Measurements from ENCODE around the gene OR5V1.
"Not testable (repeated sequence)": the region's sequence is repeated elsewhere in the genome, so short reads cannot be mapped to it uniquely, and the experiment has no call there.

OR5V1 gene

GRCh38 chr6:29368765-29369164, at the start of gene OR5V1:
Gene OR5V1 (minus strand): TSS chr6:29368865. CDS start chr6:29356195, 12,670 bp downstream.
- Mint-ChIP-seq H3K36me3 (no peaks in the 10 kb centered on the region), H3K9me3 (peaks cover 3 to 8% of the 10 kb centered on the region in 2 donors), H3K27ac (no peak within 1 kb of the TSS), H3K4me3 (no peak within 1 kb of the TSS), H3K4me1 (no peaks in the 10 kb centered on the region), H3K27me3 (peaks cover 0 to 7% of the 10 kb centered on the region in 2 donors)
- ATAC-seq (replicated peaks): no peak
- DNase-seq: no peak

GRCh38 chr6:29414588-29414987, 45.9 kb upstream of the OR5V1 start, which contains the start of gene OR12D1:
Gene OR12D1 (plus strand): TSS chr6:29414928.
- H3K4me3 Mint-ChIP-seq: no peak within 1 kb of the TSS
- H3K4me1 Mint-ChIP-seq: no peaks in the 10 kb centered on the region

GRCh38 chr6:29403801-29404200, 35.1 kb upstream of the OR5V1 start:
- H3K27me3 Mint-ChIP-seq: peaks cover 18 to 26% of the 10 kb centered on the region in 2 donors
- peaks cover 7 to 16% of the 10 kb centered on the region in 2 donors for H3K9me3 Mint-ChIP-seq

More at GRCh38 chr6:29414588-29414987, 45.9 kb upstream of the OR5V1 start, which contains the start of gene OR12D1:
- Mint-ChIP-seq H3K9me3 (peaks cover 15 to 18% of the 10 kb centered on the region in 2 donors), H3K36me3 (no peaks in the 10 kb centered on the region), H3K27me3 (peaks cover 31 to 36% of the 10 kb centered on the region in 2 donors), H3K27ac (no peak within 1 kb of the TSS)
- no peak for ATAC-seq (replicated peaks)
- no peak for DNase-seq

GRCh38 chr6:29399525-29399924, 30.9 kb upstream of the OR5V1 start:
- ATAC-seq (replicated peaks) (no peak), DNase-seq (no peak)
- no peak overlapping the region for H3K27ac Mint-ChIP-seq
- H3K27me3 Mint-ChIP-seq: peaks cover 12 to 33% of the 10 kb centered on the region in 2 donors
- H3K36me3 Mint-ChIP-seq: no peaks in the 10 kb centered on the region
- H3K4me3 Mint-ChIP-seq: no peak overlapping the region
- H3K4me1 Mint-ChIP-seq: no peaks in the 10 kb centered on the region
- peaks cover 0 to 1% of the 10 kb centered on the region in 2 donors for H3K9me3 Mint-ChIP-seq

More at GRCh38 chr6:29403801-29404200, 35.1 kb upstream of the OR5V1 start:
- DNase-seq (no peak), ATAC-seq (replicated peaks) (no peak)
- no peaks in the 10 kb centered on the region for H3K36me3 Mint-ChIP-seq
- no peaks in the 10 kb centered on the region for H3K4me1 Mint-ChIP-seq
- H3K27ac Mint-ChIP-seq: no peak overlapping the region
- no peak overlapping the region for H3K4me3 Mint-ChIP-seq

- H3K36me3 Mint-ChIP-seq: no peaks in the 10 kb centered on the region
- H3K9me3 Mint-ChIP-seq: peaks cover 0 to 1% of the 10 kb centered on the region in 2 donors
Measured at GRCh38 chr6:29395331-29395730, 26.7 kb upstream of the OR5V1 start, which contains the start of gene OR12D2. Gene OR12D2 (plus strand): TSS chr6:29395631. CDS start chr6:29396700, 1,069 bp downstream.

GRCh38 chr6:29388533-29388932, 19.9 kb upstream of the OR5V1 start:
- H3K27ac Mint-ChIP-seq: no peak overlapping the region
- H3K9me3 Mint-ChIP-seq: peaks cover 0 to 2% of the 10 kb centered on the region in 2 donors
- peaks cover 20 to 29% of the 10 kb centered on the region in 2 donors for H3K27me3 Mint-ChIP-seq
- no peak overlapping the region for H3K4me3 Mint-ChIP-seq
- no peaks in the 10 kb centered on the region for H3K4me1 Mint-ChIP-seq
- DNase-seq (no peak), ATAC-seq (replicated peaks) (no peak)
- H3K36me3 Mint-ChIP-seq: no peaks in the 10 kb centered on the region

More at GRCh38 chr6:29395331-29395730, 26.7 kb upstream of the OR5V1 start, which contains the start of gene OR12D2:
- ATAC-seq (replicated peaks) (no peak), DNase-seq (no peak)
- no peak within 1 kb of the TSS for H3K4me3 Mint-ChIP-seq
- H3K27me3 Mint-ChIP-seq: peaks cover 19 to 36% of the 10 kb centered on the region in 2 donors
- no peak within 1 kb of the TSS for H3K27ac Mint-ChIP-seq
- H3K4me1 Mint-ChIP-seq: no peaks in the 10 kb centered on the region

- H3K36me3 Mint-ChIP-seq: no peaks in the 10 kb centered on the region
- H3K4me1 Mint-ChIP-seq: no peaks in the 10 kb centered on the region
- DNase-seq (no peak), ATAC-seq (replicated peaks) (no peak)
- no peak overlapping the region for H3K4me3 Mint-ChIP-seq
- no peak overlapping the region for H3K27ac Mint-ChIP-seq
- no peaks in the 10 kb centered on the region for H3K9me3 Mint-ChIP-seq
- peaks cover 12 to 18% of the 10 kb centered on the region in 2 donors for H3K27me3 Mint-ChIP-seq
Measured at GRCh38 chr6:29376003-29376402, 7.3 kb upstream of the OR5V1 start.

- Mint-ChIP-seq H3K27ac (no peak within 1 kb of the TSS), H3K36me3 (no peaks in the 10 kb centered on the region), H3K4me1 (no peaks in the 10 kb centered on the region), H3K9me3 (no peaks in the 10 kb centered on the region), H3K4me3 (no peak within 1 kb of the TSS), H3K27me3 (peaks cover 18% of the 10 kb centered on the region in 2 donors)
- DNase-seq: no peak
- no peak for ATAC-seq (replicated peaks)
Measured at GRCh38 chr6:29375191-29375590, 6.5 kb upstream of the OR5V1 start, which contains the start of gene OR12D3. Gene OR12D3 (minus strand): TSS chr6:29375291. CDS start chr6:29375287, 4 bp downstream.

GRCh38 chr6:29355603-29356002, 13.1 kb downstream of the OR5V1 start:
- peaks cover 10 to 15% of the 10 kb centered on the region in 2 donors for H3K27me3 Mint-ChIP-seq
- H3K9me3 Mint-ChIP-seq: peaks cover 3 to 4% of the 10 kb centered on the region in 2 donors
- DNase-seq (no peak), ATAC-seq (replicated peaks) (no peak)
- H3K4me3 Mint-ChIP-seq: no peak overlapping the region
- no peaks in the 10 kb centered on the region for H3K4me1 Mint-ChIP-seq
- H3K27ac Mint-ChIP-seq: no peak overlapping the region
- no peaks in the 10 kb centered on the region for H3K36me3 Mint-ChIP-seq

GRCh38 chr6:29354980-29355379, 13.7 kb downstream of the OR5V1 start:
- H3K36me3 Mint-ChIP-seq: no peaks in the 10 kb centered on the region
- no peak overlapping the region for H3K27ac Mint-ChIP-seq
- H3K9me3 Mint-ChIP-seq: peaks cover 4 to 5% of the 10 kb centered on the region in 2 donors
- peaks cover 10 to 15% of the 10 kb centered on the region in 2 donors for H3K27me3 Mint-ChIP-seq
- H3K4me3 Mint-ChIP-seq: no peak overlapping the region
- DNase-seq (no peak), ATAC-seq (replicated peaks) (no peak)
- no peaks in the 10 kb centered on the region for H3K4me1 Mint-ChIP-seq

GRCh38 chr6:29349348-29349747, 19.3 kb downstream of the OR5V1 start:
- DNase-seq; H3K9me3 Mint-ChIP-seq; H3K27ac Mint-ChIP-seq; ATAC-seq (replicated peaks); H3K4me1 Mint-ChIP-seq; H3K27me3 Mint-ChIP-seq; H3K4me3 Mint-ChIP-seq; H3K36me3 Mint-ChIP-seq: not testable (repeated sequence)

GRCh38 chr6:29345380-29345779, 23.3 kb downstream of the OR5V1 start:
- no peak overlapping the region for H3K4me3 Mint-ChIP-seq
- no peak for ATAC-seq (replicated peaks)

GRCh38 chr6:29336269-29336668, 32.4 kb downstream of the OR5V1 start:
- peaks cover 12 to 18% of the 10 kb centered on the region in 2 donors for H3K27me3 Mint-ChIP-seq
- H3K27ac Mint-ChIP-seq: no peak overlapping the region
- H3K4me3 Mint-ChIP-seq: no peak overlapping the region
- peaks cover 2 to 6% of the 10 kb centered on the region in 2 donors for H3K4me1 Mint-ChIP-seq
- ATAC-seq (replicated peaks) (no peak), DNase-seq (no peak)
- H3K36me3 Mint-ChIP-seq: no peaks in the 10 kb centered on the region
- H3K9me3 Mint-ChIP-seq: peaks cover 0 to 7% of the 10 kb centered on the region in 2 donors

More at GRCh38 chr6:29345380-29345779, 23.3 kb downstream of the OR5V1 start:
- DNase-seq: no peak
- Mint-ChIP-seq H3K36me3 (no peaks in the 10 kb centered on the region), H3K27ac (no peak overlapping the region), H3K4me1 (no peaks in the 10 kb centered on the region), H3K27me3 (peaks cover 0 to 3% of the 10 kb centered on the region in 2 donors), H3K9me3 (peaks cover 0 to 2% of the 10 kb centered on the region in 2 donors)

GRCh38 chr6:29332676-29333075, 36.0 kb downstream of the OR5V1 start:
- Mint-ChIP-seq H3K4me3 (no peak overlapping the region), H3K4me1 (peaks cover 2 to 6% of the 10 kb centered on the region in 2 donors), H3K36me3 (no peaks in the 10 kb centered on the region), H3K9me3 (peaks cover 0 to 10% of the 10 kb centered on the region in 2 donors), H3K27me3 (peaks cover 19 to 21% of the 10 kb centered on the region in 2 donors), H3K27ac (no peak overlapping the region)
- no peak for DNase-seq
- ATAC-seq (replicated peaks): peak in 1 of 2 donors; percentile 14

- Mint-ChIP-seq H3K27ac (no peak overlapping the region), H3K27me3 (peaks cover 17 to 18% of the 10 kb centered on the region in 2 donors), H3K4me1 (no peaks in the 10 kb centered on the region), H3K4me3 (no peak overlapping the region), H3K36me3 (no peaks in the 10 kb centered on the region), H3K9me3 (peaks cover 0 to 2% of the 10 kb centered on the region in 2 donors)
- no peak for ATAC-seq (replicated peaks)
- DNase-seq: no peak
Measured at GRCh38 chr6:29325777-29326176, 42.9 kb downstream of the OR5V1 start.
